HepG2 (cell line): ENCODE results near the gene GRHL3. TPM values are rescaled to one million over a fixed set of nuclear protein-coding genes. Genes with fewer than 3 reads are reported as not detected.
"Not testable (repeated sequence)": the region's sequence is repeated elsewhere in the genome, so short reads cannot be mapped to it uniquely, and the experiment has no call there.

Experiments used
- ATAC-seq: fragments of 200-7000 bp; cut with Tn5 transposase; 3 replicates; pipeline ENCODE4 v1.9.1; 2020; ENCODE audit warnings: mild to moderate bottlenecking, moderate library complexity
- BruUV-seq: library from RNA; stranded (reverse); fragments of 400-500 nt; replicated peaks from 2 replicates; lab custom pipeline; 2021; lab: Mats Ljungman, UMichigan
- CTCF ChIA-PET: fragments of 300-600 bp; formaldehyde crosslinking; extraction: SDS; loops from one replicate; lab custom pipeline; 2021; ENCODE audit warnings: low total read pairs, inconsistent platforms, low intra/inter-chr PET ratio; lab: Yijun Ruan, JAX
- POLR2A ChIA-PET: fragments of 350-600 bp; sonication (Branson Sonifier 250); formaldehyde crosslinking; loops from one replicate; lab custom pipeline; 2020; ENCODE audit warnings: antibody characterized with exemption, inconsistent platforms; lab: Yijun Ruan, JAX
- DNase-seq: peaks from one replicate; pipeline ENCODE4 v3.0.0-alpha.2; 2015; ENCODE audit warnings: low spot score
- FAIRE-seq: peaks from 3 replicates; lab custom pipeline; 2011; peaks lifted over from hg19 to GRCh38; lab: Jason Lieb, UNC
- H2AFZ ChIP-seq: one replicate; pipeline ENCODE4 v1.6.1; 2011; ENCODE audit warnings: low read length, inconsistent platforms
- H3K27ac ChIP-seq: fragments of 300-600 bp; 3 replicates; pipeline ENCODE4 v1.8.0; 2011; ENCODE audit warnings: mixed run types, mild to moderate bottlenecking, mixed read lengths, low read length, inconsistent platforms; ENCODE audit not compliant: insufficient read depth; ENCODE audit errors: extremely low read length
- H3K27me3 ChIP-seq, 2 experiments: fragments of 200-600 bp in 1 of 2; 2 replicates in 1 of 2; 3 replicates in 1 of 2; pipeline versions ENCODE4 v1.6.0 to v1.8.0; 2011; ENCODE audit warnings: low read length in 2 of 2, mild to moderate bottlenecking in 2 of 2, moderate library complexity in 2 of 2, inconsistent platforms in 1 of 2; ENCODE audit not compliant: insufficient read depth in 2 of 2, control insufficient read depth in 1 of 2
- H3K36me3 ChIP-seq, 2 experiments: fragments of 200-600 bp in 1 of 2; replicated peaks in 1 of 2; 2 replicates in 1 of 2; 3 replicates in 1 of 2; pipeline versions ENCODE4 v1.5.1 to v1.8.0; 2011; ENCODE audit warnings: low read length in 2 of 2, inconsistent platforms in 1 of 2; ENCODE audit not compliant: insufficient read depth in 2 of 2, control insufficient read depth in 1 of 2
- H3K4me1 ChIP-seq: 2 replicates; pipeline ENCODE4 v1.5.1; 2012; ENCODE audit warnings: low read length, inconsistent platforms; ENCODE audit not compliant: insufficient read depth
- H3K4me2 ChIP-seq: 2 replicates; pipeline ENCODE4 v1.6.0; 2011; ENCODE audit warnings: low read depth, low read length, inconsistent platforms
- H3K4me3 ChIP-seq, 3 experiments: fragments of 200-600 bp in 1 of 3; sonication (generic), shearing (Covaris generic) in 1 of 3; replicated peaks in 1 of 3; 2 replicates each; pipeline ENCODE4 v1.5.1; 2011 to 2016; ENCODE audit warnings: low read length in 3 of 3, inconsistent platforms in 2 of 3, low read depth in 2 of 3, mild to moderate bottlenecking in 2 of 3, control low read depth in 1 of 3, mixed read lengths in 1 of 3; ENCODE audit not compliant: insufficient read depth in 1 of 3
- H3K79me2 ChIP-seq: one replicate; pipeline ENCODE4 v1.6.1; 2011; ENCODE audit warnings: low read length, inconsistent platforms; ENCODE audit not compliant: insufficient read depth
- H3K9ac ChIP-seq: 2 replicates; pipeline ENCODE4 v1.6.0; 2011; ENCODE audit warnings: mild to moderate bottlenecking, low read depth, low read length, inconsistent platforms; ENCODE audit not compliant: insufficient read depth
- H3K9me3 ChIP-seq: 2 replicates; pipeline ENCODE4 v1.5.1; 2012; ENCODE audit warnings: mild to moderate bottlenecking, low read length
- H4K20me1 ChIP-seq: 2 replicates; pipeline ENCODE4 v1.6.0; 2011; ENCODE audit warnings: inconsistent platforms, mild to moderate bottlenecking, low read length, moderate library complexity; ENCODE audit not compliant: insufficient read depth
- MXI1 ChIP-seq: IDR thresholded peaks from 3 replicates; pipeline ENCODE4 v1.6.1; 2012; ENCODE audit warnings: low read depth, low read length, inconsistent platforms, borderline replicate concordance
- RFX1 ChIP-seq: fragments of 450-650 bp; IDR thresholded peaks from 2 replicates; pipeline ENCODE4 v1.6.1; 2017
- RORA ChIP-seq: sonication (generic); formaldehyde crosslinking; IDR thresholded peaks from 2 replicates; pipeline ENCODE4 v1.5.0; 2020; ENCODE audit warnings: mild to moderate bottlenecking, missing genetic modification reagents, moderate library complexity
- SYNCRIP ChIP-seq: fragments of 200-400 bp; formaldehyde crosslinking; IDR thresholded peaks from 2 replicates; pipeline ENCODE4 v1.6.1; 2018; ENCODE audit warnings: mild to moderate bottlenecking, low read depth, low read length; ENCODE audit not compliant: insufficient read depth
- TRAFD1 ChIP-seq: sonication (generic); formaldehyde crosslinking; IDR thresholded peaks from 2 replicates; pipeline ENCODE4 v1.5.1; 2020; ENCODE audit warnings: missing genetic modification reagents, mild to moderate bottlenecking, borderline replicate concordance
- ZNF101 ChIP-seq: sonication (generic); formaldehyde crosslinking; IDR thresholded peaks from 2 replicates; pipeline ENCODE4 v1.4.0; 2020; ENCODE audit warnings: mild to moderate bottlenecking, low read depth, missing genetic modification reagents, borderline replicate concordance
- WGBS: methylation state at CpG from one replicate; pipeline ENCODE4 v1.1.6; 2017; ENCODE audit warnings: low lambda C conversion rate; 5-methylcytosine and 5-hydroxymethylcytosine counted together
- in situ Hi-C: cut with HindIII; loops from 2 replicates; pipeline ENCODE4 v1.10.0; 2017; ENCODE audit warnings: low pct_unique_long_range_greater_than_20kb; ENCODE audit not compliant: extremely low pct_ligation_motif_present
- intact Hi-C: fragments of 100-400 bp; cut with micrococcal nuclease; formaldehyde crosslinking; loops from one replicate; pipeline ENCODE4 v1.10.0; 2022; ENCODE audit not compliant: unreplicated experiment
- polyA plus RNA-seq, 8 experiments: library from polyadenylated mRNA; depleted of rRNA in 3 of 8; stranded (reverse) in 7 of 8; unstranded in 1 of 8; fragments of >200 nt; fragmentation: Illumina TruSeq in 4 of 8; extraction: Trizol in 4 of 8; gene quantifications; 2 replicates each; pipeline versions ENCODE4 v1.2.1 to v1.2.3, GENCODE V29; 2011 to 2016; ENCODE audit warnings: low read depth in 4 of 8, missing spikeins in 1 of 8, mixed read lengths in 1 of 8; ENCODE audit not compliant: insufficient read depth in 1 of 8
- total RNA-seq, 5 experiments: library from RNA; depleted of rRNA; stranded (reverse); fragments of >200 nt; fragmentation: Illumina TruSeq; extraction: Trizol; gene quantifications; 2 replicates each; pipeline ENCODE4 v1.2.3, GENCODE V29; 2016; ENCODE audit warnings: low read depth in 1 of 5

Gene GRHL3
- total and polyA plus RNA-seq, 2 of the 13 experiments (the other 11 are each of a cell fraction or from before 2014, with no cell fraction given), result not detected

- H3K9ac ChIP-seq, result no peak overlapping the region
- no peaks in the 10 kb centered on the region for H3K9me3 ChIP-seq
- no peaks in the 10 kb centered on the region for H3K79me2 ChIP-seq
- H4K20me1 ChIP-seq, result no peaks in the 10 kb centered on the region
- 16% methylated on average over 7 of the region's 11 CpGs for WGBS
- CTCF ChIA-PET, result no interaction called here
- FAIRE-seq (no peak), DNase-seq (no peak), ATAC-seq (no peak)
- intact Hi-C loops, result no loop called here
- H3K36me3 ChIP-seq, result no peaks in the 10 kb centered on the region
- no TSS peak for BruUV-seq
- no peak overlapping the region for H3K4me3 ChIP-seq
- H3K27me3 ChIP-seq, result peaks cover 3 to 26% of the 10 kb centered on the region in 2 experiments; a peak in 3 of 5 replicates
- H2AFZ ChIP-seq, result no peak overlapping the region
- TF ChIP-seq RORA (CRISPR knock-in tag) (no peak), RFX1 (no peak), SYNCRIP (no peak), ZNF101 (CRISPR knock-in tag) (no peak), TRAFD1 (CRISPR knock-in tag) (no peak), MXI1 (no peak)
- no peak overlapping the region for H3K27ac ChIP-seq
- peaks cover 6% of the 10 kb centered on the region for H3K4me1 ChIP-seq
- H3K4me2 ChIP-seq, result no peak overlapping the region
- POLR2A ChIA-PET, result no interaction called here
- in situ Hi-C loops, result no loop called here
These were observed 32.7 kb upstream of the GRHL3 start for GRCh38 chr1:24286246-24287010.

- POLR2A ChIA-PET, H3K79me2 ChIP-seq, H3K9me3 ChIP-seq, BruUV-seq, H2AFZ ChIP-seq, H3K4me1 ChIP-seq, H3K4me3 ChIP-seq, FAIRE-seq, H4K20me1 ChIP-seq, ATAC-seq, intact Hi-C loops, DNase-seq, in situ Hi-C loops, H3K4me2 ChIP-seq, H3K36me3 ChIP-seq, H3K27ac ChIP-seq, CTCF ChIA-PET, H3K9ac ChIP-seq: not testable (repeated sequence)
- WGBS, result 16% methylated on average over 6 of the region's 6 CpGs
- peaks cover 3 to 30% of the 10 kb centered on the region in 2 experiments; a peak in 3 of 5 replicates for H3K27me3 ChIP-seq
These were observed 31.4 kb upstream of the GRHL3 start for GRCh38 chr1:24287779-24288178.
